Cardiac fibroblast (primary cell): Measurements from ENCODE around the gene IQCB1.

Experiments
- DNase-seq, 2 donors: peaks; one replicate each; pipeline versions ENCODE4 v3.0.0 to v3.0.0-alpha.2; 2010; ENCODE audit warnings: low read depth in 2 of 2
- H3K4me3 ChIP-seq, 2 donors: replicated peaks in 1 of 2; 1 replicate in 1 of 2; 2 replicates in 1 of 2; pipeline ENCODE4 v1.5.1; 2011; ENCODE audit warnings: low read depth in 2 of 2, low read length in 2 of 2, mild to moderate bottlenecking in 2 of 2, moderate library complexity in 1 of 2
- TF ChIP-seq, protein P1 (sequence below): IDR thresholded peaks from one replicate; pipeline ENCODE4 v1.5.1; 2011; ENCODE audit warnings: low read depth, mild to moderate bottlenecking, low read length, inconsistent platforms

IQCB1 gene

DNA sequence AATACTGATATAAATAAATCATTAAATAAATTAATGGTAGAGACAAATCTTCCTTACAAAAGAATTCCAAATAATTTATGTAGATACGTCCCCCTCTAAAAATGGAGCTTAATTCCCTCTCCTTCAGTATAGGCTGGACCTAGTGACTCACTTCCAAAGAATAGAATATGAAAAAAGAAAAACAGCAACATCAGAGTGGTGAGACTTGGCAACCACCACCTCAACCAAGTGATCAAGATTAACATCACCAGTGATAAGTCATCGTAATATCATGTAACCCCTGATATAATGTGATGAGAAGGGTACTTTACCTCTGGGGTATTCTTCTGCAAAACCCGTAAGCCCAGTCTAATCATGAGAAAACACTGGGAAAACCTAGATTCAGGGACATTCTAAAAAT lies 98.7 kb downstream of the IQCB1 start:
- peak in 1 of 2 donors; percentile 55 for DNase-seq
- TF ChIP-seq, protein P1, sequence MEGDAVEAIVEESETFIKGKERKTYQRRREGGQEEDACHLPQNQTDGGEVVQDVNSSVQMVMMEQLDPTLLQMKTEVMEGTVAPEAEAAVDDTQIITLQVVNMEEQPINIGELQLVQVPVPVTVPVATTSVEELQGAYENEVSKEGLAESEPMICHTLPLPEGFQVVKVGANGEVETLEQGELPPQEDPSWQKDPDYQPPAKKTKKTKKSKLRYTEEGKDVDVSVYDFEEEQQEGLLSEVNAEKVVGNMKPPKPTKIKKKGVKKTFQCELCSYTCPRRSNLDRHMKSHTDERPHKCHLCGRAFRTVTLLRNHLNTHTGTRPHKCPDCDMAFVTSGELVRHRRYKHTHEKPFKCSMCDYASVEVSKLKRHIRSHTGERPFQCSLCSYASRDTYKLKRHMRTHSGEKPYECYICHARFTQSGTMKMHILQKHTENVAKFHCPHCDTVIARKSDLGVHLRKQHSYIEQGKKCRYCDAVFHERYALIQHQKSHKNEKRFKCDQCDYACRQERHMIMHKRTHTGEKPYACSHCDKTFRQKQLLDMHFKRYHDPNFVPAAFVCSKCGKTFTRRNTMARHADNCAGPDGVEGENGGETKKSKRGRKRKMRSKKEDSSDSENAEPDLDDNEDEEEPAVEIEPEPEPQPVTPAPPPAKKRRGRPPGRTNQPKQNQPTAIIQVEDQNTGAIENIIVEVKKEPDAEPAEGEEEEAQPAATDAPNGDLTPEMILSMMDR, result no peak

GRCh38 chr3:121735047-121735696 lies 99.7 kb downstream of the IQCB1 start:
- peak in 1 of 2 donors; percentile 29 for DNase-seq
- TF ChIP-seq, protein P1, result no peak
- H3K4me3 ChIP-seq, result no peak overlapping the region

More for the DNA sequence above, 98.7 kb downstream of the IQCB1 start:
- H3K4me3 ChIP-seq, result no peak overlapping the region

DNA sequence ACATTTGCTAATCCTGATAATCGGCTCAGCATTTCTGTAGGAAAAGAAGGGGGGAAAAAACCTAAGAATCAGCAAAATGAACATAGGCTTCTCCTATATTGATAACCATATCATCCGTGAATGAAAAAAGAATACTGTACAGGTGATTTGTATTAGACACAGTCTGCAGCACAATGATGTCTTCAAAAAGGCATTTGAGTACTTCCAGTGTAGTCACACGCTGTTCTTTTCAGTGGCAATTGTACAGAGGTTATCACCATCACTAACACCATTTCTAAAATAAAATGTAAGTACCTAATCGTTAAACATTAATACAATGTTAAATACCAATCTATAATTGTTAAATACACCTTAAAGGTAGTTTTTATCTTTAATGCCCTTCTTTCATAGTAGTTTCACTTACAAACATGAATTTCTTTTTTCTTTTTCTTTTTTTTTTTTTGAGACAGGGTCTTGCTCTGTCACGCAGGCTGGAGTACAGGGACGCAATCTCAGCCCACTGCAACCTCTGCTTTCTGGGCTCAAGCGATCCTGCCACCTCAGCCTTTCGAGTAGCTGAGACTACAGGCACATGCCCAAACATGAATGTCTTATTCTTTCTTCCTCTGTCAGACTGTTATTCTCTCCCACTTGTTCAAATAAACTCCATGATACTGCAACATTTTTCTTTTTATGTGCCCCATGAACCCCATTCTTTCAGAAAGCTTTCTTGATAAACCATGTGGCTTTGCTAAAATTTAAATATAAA lies 103.7 kb downstream of the IQCB1 start:
- no peak overlapping the region for H3K4me3 ChIP-seq
- no peak for DNase-seq
- TF ChIP-seq, protein P1, result no peak

DNA sequence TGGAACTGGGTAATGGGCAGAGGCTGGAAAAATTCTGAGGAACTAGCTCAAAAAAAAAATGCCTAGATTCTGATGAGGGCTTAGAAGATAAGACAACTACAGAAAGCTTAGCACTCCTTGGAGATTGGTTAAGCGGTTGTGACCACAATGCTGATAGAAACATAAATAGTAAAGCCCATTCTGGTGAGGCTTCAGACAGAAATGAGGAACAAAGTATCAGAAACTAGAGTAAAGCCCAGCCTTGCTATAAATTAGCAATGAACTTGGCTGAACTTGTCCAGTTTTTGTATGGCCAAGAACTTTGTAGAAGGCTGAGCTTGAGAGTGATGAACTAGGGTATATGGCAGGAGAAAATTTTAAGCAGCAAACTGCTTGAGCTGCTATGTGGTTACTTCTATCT lies 110.7 kb downstream of the IQCB1 start:
- no peak for DNase-seq
- TF ChIP-seq, protein P1, result no peak

DNA sequence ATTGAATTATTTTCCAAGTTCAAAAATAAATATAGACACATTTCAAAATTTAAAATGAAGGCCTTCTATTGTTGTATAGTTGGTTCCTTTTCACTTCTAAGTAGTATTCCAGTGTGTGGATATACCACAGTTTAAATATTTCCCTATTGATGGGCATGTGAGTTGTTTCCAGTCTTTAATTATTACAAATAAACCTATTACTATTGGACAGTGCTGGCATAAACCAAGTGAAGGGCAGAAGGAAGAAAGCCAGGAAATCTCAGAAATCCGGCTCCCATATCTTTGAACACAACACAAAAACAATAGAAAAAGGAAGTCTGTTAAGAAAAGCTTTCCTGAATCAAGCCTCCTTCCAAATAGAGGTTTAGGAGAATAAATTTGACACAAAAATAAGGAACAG lies 111.4 kb downstream of the IQCB1 start:
- TF ChIP-seq, protein P1, result no peak
- DNase-seq, result peak in 1 of 2 donors; percentile 34
- no peak overlapping the region for H3K4me3 ChIP-seq

More for the DNA sequence above, 110.7 kb downstream of the IQCB1 start:
- H3K4me3 ChIP-seq, result no peak overlapping the region

DNA sequence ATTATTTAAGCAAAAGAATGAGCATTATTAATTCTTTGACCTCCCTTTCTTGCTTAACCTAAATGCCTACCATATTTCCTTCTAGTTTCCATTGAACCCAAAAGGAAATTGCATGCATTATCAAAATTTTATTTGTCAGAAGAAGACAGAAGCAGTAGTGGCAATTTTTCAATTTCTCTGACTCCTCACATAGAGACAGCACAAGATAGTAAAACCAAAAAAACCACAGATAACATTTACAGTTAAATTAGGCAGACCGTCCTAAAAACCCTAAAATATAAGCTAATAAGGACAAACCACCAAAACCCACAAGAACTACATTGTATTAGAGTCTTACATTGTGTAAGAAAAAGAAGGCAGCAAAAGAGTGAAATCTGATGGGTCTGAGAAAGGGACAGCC lies 112.4 kb downstream of the IQCB1 start:
- TF ChIP-seq, protein P1, result no peak
- H3K4me3 ChIP-seq, result no peak overlapping the region
- DNase-seq, result peak in 1 of 2 donors; percentile 54
